ENCODE data around the gene PSG5.
"Not testable (repeated sequence)": the region's sequence is repeated elsewhere in the genome, so short reads cannot be mapped to it uniquely, and the experiment has no call there.

Gene PSG5

GRCh38 chr19:43188092-43188491, 1.8 kb upstream of the PSG5 start:
- not testable (repeated sequence) for H3K9ac ChIP-seq (ENCODE audit: low read depth, low read length, poor library complexity, severe bottlenecking)

GRCh38 chr19:43181869-43182771, 4.2 kb downstream of the PSG5 start:
- H3K9ac ChIP-seq (ENCODE audit: low read depth, low read length, poor library complexity, severe bottlenecking); H3K9me2 ChIP-seq (replicated peaks; ENCODE audit: low read depth, low read length); H3K27me3 ChIP-seq (ENCODE audit: insufficient read depth, low read length, poor library complexity, severe bottlenecking); H3K4me2 ChIP-seq (ENCODE audit: low read depth, low read length, poor library complexity, severe bottlenecking); H3K4me1 ChIP-seq (ENCODE audit: insufficient read depth, low read length, poor library complexity, severe bottlenecking); H3K36me3 ChIP-seq (ENCODE audit: insufficient read depth, low read length); H3K9me3 ChIP-seq (ENCODE audit: insufficient read depth, low read depth, low read length); H4K20me1 ChIP-seq (ENCODE audit: insufficient read depth, low read length, poor library complexity, severe bottlenecking); H3F3A ChIP-seq (ENCODE audit: low read depth); H2AFZ ChIP-seq (ENCODE audit: low read length); H3K4me3 ChIP-seq (ENCODE audit: low read length, poor library complexity, severe bottlenecking); H3K79me2 ChIP-seq (ENCODE audit: insufficient read depth, low read length): not testable (repeated sequence)

More at GRCh38 chr19:43188092-43188491, 1.8 kb upstream of the PSG5 start:
- H3K4me2 ChIP-seq (ENCODE audit: low read depth, low read length, poor library complexity, severe bottlenecking); H3K36me3 ChIP-seq (ENCODE audit: insufficient read depth, low read length); H2AFZ ChIP-seq (ENCODE audit: low read length); H3K27me3 ChIP-seq (ENCODE audit: insufficient read depth, low read length, poor library complexity, severe bottlenecking); H4K20me1 ChIP-seq (ENCODE audit: insufficient read depth, low read length, poor library complexity, severe bottlenecking); H3K79me2 ChIP-seq (ENCODE audit: insufficient read depth, low read length); H3K9me3 ChIP-seq (ENCODE audit: insufficient read depth, low read depth, low read length); H3K4me3 ChIP-seq (ENCODE audit: low read length, poor library complexity, severe bottlenecking); H3K9me2 ChIP-seq (replicated peaks; ENCODE audit: low read depth, low read length); H3K4me1 ChIP-seq (ENCODE audit: insufficient read depth, low read length, poor library complexity, severe bottlenecking); H3F3A ChIP-seq (ENCODE audit: low read depth): not testable (repeated sequence)
- TF ChIP-seq, protein P1, sequence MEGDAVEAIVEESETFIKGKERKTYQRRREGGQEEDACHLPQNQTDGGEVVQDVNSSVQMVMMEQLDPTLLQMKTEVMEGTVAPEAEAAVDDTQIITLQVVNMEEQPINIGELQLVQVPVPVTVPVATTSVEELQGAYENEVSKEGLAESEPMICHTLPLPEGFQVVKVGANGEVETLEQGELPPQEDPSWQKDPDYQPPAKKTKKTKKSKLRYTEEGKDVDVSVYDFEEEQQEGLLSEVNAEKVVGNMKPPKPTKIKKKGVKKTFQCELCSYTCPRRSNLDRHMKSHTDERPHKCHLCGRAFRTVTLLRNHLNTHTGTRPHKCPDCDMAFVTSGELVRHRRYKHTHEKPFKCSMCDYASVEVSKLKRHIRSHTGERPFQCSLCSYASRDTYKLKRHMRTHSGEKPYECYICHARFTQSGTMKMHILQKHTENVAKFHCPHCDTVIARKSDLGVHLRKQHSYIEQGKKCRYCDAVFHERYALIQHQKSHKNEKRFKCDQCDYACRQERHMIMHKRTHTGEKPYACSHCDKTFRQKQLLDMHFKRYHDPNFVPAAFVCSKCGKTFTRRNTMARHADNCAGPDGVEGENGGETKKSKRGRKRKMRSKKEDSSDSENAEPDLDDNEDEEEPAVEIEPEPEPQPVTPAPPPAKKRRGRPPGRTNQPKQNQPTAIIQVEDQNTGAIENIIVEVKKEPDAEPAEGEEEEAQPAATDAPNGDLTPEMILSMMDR (conservative IDR thresholded peaks at IDR 0.05; ENCODE audit: low read length): peak; percentile 41; the same call in 1 of the 2 replicates

GRCh38 chr19:43179569-43180147, 6.7 kb downstream of the PSG5 start:
- H3K9me3 ChIP-seq (ENCODE audit: insufficient read depth, low read depth, low read length); H3K36me3 ChIP-seq (ENCODE audit: insufficient read depth, low read length); H3K4me2 ChIP-seq (ENCODE audit: low read depth, low read length, poor library complexity, severe bottlenecking); H3K9me2 ChIP-seq (replicated peaks; ENCODE audit: low read depth, low read length); H3K9ac ChIP-seq (ENCODE audit: low read depth, low read length, poor library complexity, severe bottlenecking); H3K4me3 ChIP-seq (ENCODE audit: low read length, poor library complexity, severe bottlenecking); H3K4me1 ChIP-seq (ENCODE audit: insufficient read depth, low read length, poor library complexity, severe bottlenecking); H3K79me2 ChIP-seq (ENCODE audit: insufficient read depth, low read length); H3K27me3 ChIP-seq (ENCODE audit: insufficient read depth, low read length, poor library complexity, severe bottlenecking); H4K20me1 ChIP-seq (ENCODE audit: insufficient read depth, low read length, poor library complexity, severe bottlenecking); H3F3A ChIP-seq (ENCODE audit: low read depth); H2AFZ ChIP-seq (ENCODE audit: low read length): not testable (repeated sequence)
- TF ChIP-seq, protein P1 (conservative IDR thresholded peaks at IDR 0.05; ENCODE audit: low read length): peak; percentile 50

DNA sequence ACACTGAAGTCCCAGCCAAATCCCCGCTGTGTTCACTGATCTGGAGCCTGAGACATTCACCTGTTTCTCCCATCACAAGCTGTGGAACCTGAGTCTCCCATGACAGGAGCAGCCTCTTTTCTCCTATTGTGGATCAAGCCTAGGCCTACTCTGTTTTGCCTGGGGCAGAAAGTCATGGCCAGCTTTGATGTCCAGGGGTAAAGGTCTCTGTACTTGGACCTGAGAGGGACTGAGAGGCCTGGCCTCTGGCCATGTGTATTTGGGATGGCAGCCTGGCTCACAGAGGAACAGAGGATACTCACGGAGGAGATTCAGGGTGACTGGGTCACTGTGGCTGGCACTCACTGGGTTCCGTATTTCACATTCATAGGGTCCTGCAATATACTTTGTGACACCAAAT, 7.8 kb downstream of the PSG5 start:
- H3K9ac ChIP-seq (ENCODE audit: low read depth, low read length, poor library complexity, severe bottlenecking); H3K4me1 ChIP-seq (ENCODE audit: insufficient read depth, low read length, poor library complexity, severe bottlenecking); H3K36me3 ChIP-seq (ENCODE audit: insufficient read depth, low read length); H4K20me1 ChIP-seq (ENCODE audit: insufficient read depth, low read length, poor library complexity, severe bottlenecking); H3K4me3 ChIP-seq (ENCODE audit: low read length, poor library complexity, severe bottlenecking); H2AFZ ChIP-seq (ENCODE audit: low read length); H3K9me2 ChIP-seq (replicated peaks; ENCODE audit: low read depth, low read length); H3K4me2 ChIP-seq (ENCODE audit: low read depth, low read length, poor library complexity, severe bottlenecking); H3K9me3 ChIP-seq (ENCODE audit: insufficient read depth, low read depth, low read length); H3K27me3 ChIP-seq (ENCODE audit: insufficient read depth, low read length, poor library complexity, severe bottlenecking); H3F3A ChIP-seq (ENCODE audit: low read depth); H3K79me2 ChIP-seq (ENCODE audit: insufficient read depth, low read length): not testable (repeated sequence)

DNA sequence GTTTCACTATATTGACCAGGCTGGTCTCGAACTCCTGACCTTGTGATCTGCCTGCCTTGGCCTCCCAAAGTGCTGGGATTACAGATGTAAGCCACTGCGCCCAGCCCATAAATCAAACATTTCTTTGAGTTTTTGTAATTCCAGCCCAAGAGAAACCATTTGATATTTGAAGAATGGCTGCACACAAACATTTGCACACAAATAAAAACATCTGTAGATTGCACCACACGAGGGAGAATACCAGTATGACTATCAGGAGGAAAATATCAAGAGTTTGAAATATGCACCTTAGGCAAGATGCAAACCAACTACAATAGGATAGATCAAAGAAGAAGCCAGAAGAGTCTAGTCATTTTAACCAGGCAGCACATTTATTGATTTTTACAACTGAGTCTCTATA, 20.4 kb downstream of the PSG5 start:
- not testable (repeated sequence) for H3K27me3 ChIP-seq (ENCODE audit: insufficient read depth, low read length, poor library complexity, severe bottlenecking); H3F3A ChIP-seq (ENCODE audit: low read depth); H3K9me3 ChIP-seq (ENCODE audit: insufficient read depth, low read depth, low read length); H2AFZ ChIP-seq (ENCODE audit: low read length); H3K4me3 ChIP-seq (ENCODE audit: low read length, poor library complexity, severe bottlenecking); H3K4me1 ChIP-seq (ENCODE audit: insufficient read depth, low read length, poor library complexity, severe bottlenecking); H3K79me2 ChIP-seq (ENCODE audit: insufficient read depth, low read length); H3K4me2 ChIP-seq (ENCODE audit: low read depth, low read length, poor library complexity, severe bottlenecking); H3K9me2 ChIP-seq (replicated peaks; ENCODE audit: low read depth, low read length); H3K36me3 ChIP-seq (ENCODE audit: insufficient read depth, low read length); H4K20me1 ChIP-seq (ENCODE audit: insufficient read depth, low read length, poor library complexity, severe bottlenecking); H3K9ac ChIP-seq (ENCODE audit: low read depth, low read length, poor library complexity, severe bottlenecking)

GRCh38 chr19:43163135-43163534, 23.2 kb downstream of the PSG5 start:
- not testable (repeated sequence) for H4K20me1 ChIP-seq (ENCODE audit: insufficient read depth, low read length, poor library complexity, severe bottlenecking); H3K79me2 ChIP-seq (ENCODE audit: insufficient read depth, low read length); H3K36me3 ChIP-seq (ENCODE audit: insufficient read depth, low read length); H3F3A ChIP-seq (ENCODE audit: low read depth); H3K4me1 ChIP-seq (ENCODE audit: insufficient read depth, low read length, poor library complexity, severe bottlenecking); H3K9me3 ChIP-seq (ENCODE audit: insufficient read depth, low read depth, low read length); H3K27me3 ChIP-seq (ENCODE audit: insufficient read depth, low read length, poor library complexity, severe bottlenecking); H3K4me3 ChIP-seq (ENCODE audit: low read length, poor library complexity, severe bottlenecking); H3K9ac ChIP-seq (ENCODE audit: low read depth, low read length, poor library complexity, severe bottlenecking); H3K4me2 ChIP-seq (ENCODE audit: low read depth, low read length, poor library complexity, severe bottlenecking); H3K9me2 ChIP-seq (replicated peaks; ENCODE audit: low read depth, low read length); H2AFZ ChIP-seq (ENCODE audit: low read length)
